ENCODE data around the gene PPP6C.
A peak's percentile ranks its signal among the peaks of the same experiment; 100 is the strongest.
"Not testable (repeated sequence)": the region's sequence is repeated elsewhere in the genome, so short reads cannot be mapped to it uniquely, and the experiment has no call there.

PPP6C gene

DNA sequence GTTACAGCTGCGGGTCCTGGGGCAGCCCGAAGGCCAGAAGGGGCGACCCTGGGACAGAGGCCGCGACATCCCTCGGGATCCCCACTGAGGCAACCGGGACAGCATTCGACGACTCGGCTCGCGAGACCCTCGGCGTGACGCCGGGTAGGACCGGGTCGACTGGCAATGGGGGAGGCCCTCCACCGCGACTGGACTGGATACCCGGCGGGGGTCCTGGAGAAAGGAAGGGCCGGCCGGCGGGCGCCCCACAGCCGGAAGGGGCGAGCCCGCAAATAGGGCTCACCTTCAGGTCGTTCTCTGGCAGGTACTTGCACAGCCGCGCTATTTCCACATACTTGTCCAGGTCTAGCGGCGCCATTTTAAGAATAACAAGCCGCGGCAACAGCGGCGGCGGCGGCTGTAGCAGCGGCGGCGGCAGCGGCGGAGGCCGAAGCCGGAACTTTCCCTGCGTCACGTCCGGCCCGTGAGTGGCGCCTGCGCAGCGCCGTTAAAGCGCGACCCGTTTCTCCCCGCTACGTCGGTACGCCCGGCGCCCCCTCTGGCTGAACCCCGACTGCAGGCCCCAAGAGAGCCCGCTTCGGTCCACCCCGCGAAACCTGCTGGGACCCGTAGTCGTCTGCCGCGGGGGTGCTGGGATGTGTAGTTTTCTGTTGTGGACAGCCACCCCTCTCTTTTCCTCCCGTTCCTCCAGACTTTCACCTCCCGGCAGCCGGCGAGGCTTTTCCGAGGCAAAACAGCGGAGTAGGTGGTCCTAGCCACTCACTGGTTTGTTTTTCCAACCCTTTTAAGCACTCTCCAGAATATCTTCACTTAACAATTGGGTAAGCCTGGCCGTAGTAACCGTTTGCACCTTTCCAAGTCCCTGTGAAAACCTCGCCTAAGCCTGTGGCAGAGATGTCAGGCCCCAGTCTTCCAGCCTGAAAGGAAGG, at the start of gene PPP6C:
TSS of gene PPP6C (minus strand) at position 443 of the 929 bp plus-strand sequence. CDS start at position 358, 85 bp downstream.
- Histone ChIP-seq H4K20me1 (ENCODE audit: insufficient read depth, low read length) (no peaks in the 10 kb centered on the region), H3K36me3 (ENCODE audit: insufficient read depth, low read length) (peaks cover 3% of the 10 kb centered on the region; the same call in 1 of the 2 replicates), H3K27ac (ENCODE audit: low read depth, low read length, poor library complexity, severe bottlenecking) (peak within 1 kb of the TSS; percentile 67), H3K27me3 (ENCODE audit: insufficient read depth, low read length) (no peaks in the 10 kb centered on the region), H3K9me2 (ENCODE audit: low read depth, low read length) (no peaks in the 10 kb centered on the region), H3K4me3 (ENCODE audit: low read depth, low read length, poor library complexity, severe bottlenecking) (peak within 1 kb of the TSS; percentile 89), H3K9ac (ENCODE audit: low read length) (peak within 1 kb of the TSS; percentile 91), H3K79me2 (ENCODE audit: insufficient read depth, low read length) (peaks cover 52% of the 10 kb centered on the region), H3K9me3 (ENCODE audit: low read length) (no peaks in the 10 kb centered on the region), H3K4me1 (ENCODE audit: insufficient read depth, low read length, severe bottlenecking) (peaks cover 31% of the 10 kb centered on the region), H3F3A (ENCODE audit: insufficient read depth, low read length) (no peaks in the 10 kb centered on the region), H3K4me2 (ENCODE audit: low read length) (peak within 1 kb of the TSS; percentile 100), H2AFZ (ENCODE audit: low read length) (peak within 1 kb of the TSS; percentile 77)
- no peak for TF ChIP-seq EZH2 (IDR thresholded peaks at IDR 0.05; ENCODE audit: borderline replicate concordance, low read length)
- TF ChIP-seq, protein P1, sequence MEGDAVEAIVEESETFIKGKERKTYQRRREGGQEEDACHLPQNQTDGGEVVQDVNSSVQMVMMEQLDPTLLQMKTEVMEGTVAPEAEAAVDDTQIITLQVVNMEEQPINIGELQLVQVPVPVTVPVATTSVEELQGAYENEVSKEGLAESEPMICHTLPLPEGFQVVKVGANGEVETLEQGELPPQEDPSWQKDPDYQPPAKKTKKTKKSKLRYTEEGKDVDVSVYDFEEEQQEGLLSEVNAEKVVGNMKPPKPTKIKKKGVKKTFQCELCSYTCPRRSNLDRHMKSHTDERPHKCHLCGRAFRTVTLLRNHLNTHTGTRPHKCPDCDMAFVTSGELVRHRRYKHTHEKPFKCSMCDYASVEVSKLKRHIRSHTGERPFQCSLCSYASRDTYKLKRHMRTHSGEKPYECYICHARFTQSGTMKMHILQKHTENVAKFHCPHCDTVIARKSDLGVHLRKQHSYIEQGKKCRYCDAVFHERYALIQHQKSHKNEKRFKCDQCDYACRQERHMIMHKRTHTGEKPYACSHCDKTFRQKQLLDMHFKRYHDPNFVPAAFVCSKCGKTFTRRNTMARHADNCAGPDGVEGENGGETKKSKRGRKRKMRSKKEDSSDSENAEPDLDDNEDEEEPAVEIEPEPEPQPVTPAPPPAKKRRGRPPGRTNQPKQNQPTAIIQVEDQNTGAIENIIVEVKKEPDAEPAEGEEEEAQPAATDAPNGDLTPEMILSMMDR (IDR thresholded peaks at IDR 0.05; ENCODE audit: low read length) = peak; percentile 68

DNA sequence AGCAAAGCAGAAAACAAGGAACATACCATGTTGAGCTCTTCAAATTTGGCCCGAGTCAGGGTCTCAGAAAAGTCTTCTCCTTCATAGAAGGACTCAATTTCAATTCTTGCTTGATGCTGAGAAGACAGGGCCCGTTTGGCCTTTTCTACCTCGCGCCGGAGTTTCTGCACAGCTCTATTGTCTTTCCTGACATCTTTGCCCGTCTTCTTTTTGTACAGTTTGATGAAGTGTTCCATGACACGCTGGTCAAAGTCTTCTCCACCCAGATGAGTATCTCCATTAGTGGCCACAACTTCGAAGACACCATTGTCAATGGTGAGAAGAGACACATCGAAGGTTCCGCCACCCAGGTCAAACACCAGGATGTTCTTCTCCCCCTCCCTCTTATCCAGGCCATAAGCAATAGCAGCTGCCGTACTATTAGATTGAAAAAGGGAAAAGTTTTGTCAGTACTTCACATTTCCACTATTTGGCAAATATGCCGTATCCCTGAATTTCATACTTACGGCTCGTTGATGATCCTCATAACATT, 49.4 kb upstream of the PPP6C start:
- H3K9me2 ChIP-seq (ENCODE audit: low read depth, low read length) = no peaks in the 10 kb centered on the region
- H3K9ac ChIP-seq (ENCODE audit: low read length) = peak overlapping the region; percentile 96; the same call in 1 of the 2 replicates
- H3K4me3 ChIP-seq (ENCODE audit: low read depth, low read length, poor library complexity, severe bottlenecking) = peak overlapping the region; percentile 95
- TF ChIP-seq, protein P1 (IDR thresholded peaks at IDR 0.05; ENCODE audit: low read length) = no peak
- no peak for TF ChIP-seq EZH2 (IDR thresholded peaks at IDR 0.05; ENCODE audit: borderline replicate concordance, low read length)
- peak overlapping the region; percentile 85 for H3K4me2 ChIP-seq (ENCODE audit: low read length)
- no peaks in the 10 kb centered on the region for H3K9me3 ChIP-seq (ENCODE audit: low read length)
- H4K20me1 ChIP-seq (ENCODE audit: insufficient read depth, low read length) = no peaks in the 10 kb centered on the region
- peaks cover 67% of the 10 kb centered on the region for H3K36me3 ChIP-seq (ENCODE audit: insufficient read depth, low read length)
- no peak overlapping the region for H3K27ac ChIP-seq (ENCODE audit: low read depth, low read length, poor library complexity, severe bottlenecking)
- H3K79me2 ChIP-seq (ENCODE audit: insufficient read depth, low read length) = peaks cover 31% of the 10 kb centered on the region
- no peak overlapping the region for H2AFZ ChIP-seq (ENCODE audit: low read length)
- H3K4me1 ChIP-seq (ENCODE audit: insufficient read depth, low read length, severe bottlenecking) = peaks cover 57% of the 10 kb centered on the region
- peaks cover 34% of the 10 kb centered on the region for H3F3A ChIP-seq (ENCODE audit: insufficient read depth, low read length)
- H3K27me3 ChIP-seq (ENCODE audit: insufficient read depth, low read length) = no peaks in the 10 kb centered on the region

DNA sequence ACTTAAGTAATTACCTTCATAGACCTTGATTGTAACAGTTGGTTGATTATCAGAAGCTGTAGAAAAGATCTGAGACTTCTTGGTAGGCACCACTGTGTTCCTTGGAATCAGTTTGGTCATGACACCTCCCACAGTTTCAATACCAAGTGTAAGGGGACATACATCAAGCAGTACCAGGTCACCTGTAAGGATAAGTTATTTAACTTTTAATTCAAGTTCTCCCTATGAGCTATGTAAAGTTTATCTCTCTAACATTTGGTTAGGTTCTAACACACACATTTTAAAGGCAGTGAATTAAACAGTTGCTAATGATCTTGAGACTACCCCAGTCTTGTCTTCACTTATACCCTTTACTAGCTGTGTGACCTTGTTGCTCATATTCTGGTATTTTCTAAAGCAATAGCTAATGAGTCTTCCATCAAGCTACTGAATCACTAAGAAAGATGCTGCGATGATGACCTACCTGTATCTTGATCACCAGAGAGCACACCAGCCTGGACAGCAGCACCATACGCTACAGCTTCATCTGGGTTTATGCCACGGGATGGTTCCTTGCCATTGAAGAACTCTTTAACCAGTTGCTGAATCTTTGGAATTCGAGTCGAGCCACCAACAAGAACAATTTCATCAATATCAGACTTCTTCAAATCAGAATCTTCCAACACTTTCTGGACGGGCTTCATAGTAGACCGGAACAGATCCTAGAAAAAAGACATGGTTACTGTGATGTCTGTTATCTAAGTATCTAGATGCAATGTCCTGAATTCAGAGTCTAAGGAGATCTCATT, 48.7 kb upstream of the PPP6C start:
- H4K20me1 ChIP-seq (ENCODE audit: insufficient read depth, low read length) = no peaks in the 10 kb centered on the region
- H3K9me3 ChIP-seq (ENCODE audit: low read length) = no peaks in the 10 kb centered on the region
- no peak overlapping the region for H2AFZ ChIP-seq (ENCODE audit: low read length)
- H3K27ac ChIP-seq (ENCODE audit: low read depth, low read length, poor library complexity, severe bottlenecking) = no peak overlapping the region
- peaks cover 31% of the 10 kb centered on the region for H3K79me2 ChIP-seq (ENCODE audit: insufficient read depth, low read length)
- H3K4me3 ChIP-seq (ENCODE audit: low read depth, low read length, poor library complexity, severe bottlenecking) = peak overlapping the region; percentile 95
- H3K27me3 ChIP-seq (ENCODE audit: insufficient read depth, low read length) = no peaks in the 10 kb centered on the region
- peaks cover 72% of the 10 kb centered on the region for H3K36me3 ChIP-seq (ENCODE audit: insufficient read depth, low read length)
- H3K4me1 ChIP-seq (ENCODE audit: insufficient read depth, low read length, severe bottlenecking) = peaks cover 57% of the 10 kb centered on the region
- TF ChIP-seq EZH2 (IDR thresholded peaks at IDR 0.05; ENCODE audit: borderline replicate concordance, low read length) = no peak
- TF ChIP-seq, protein P1 (IDR thresholded peaks at IDR 0.05; ENCODE audit: low read length) = no peak
- peak overlapping the region; percentile 85 for H3K4me2 ChIP-seq (ENCODE audit: low read length)
- H3K9ac ChIP-seq (ENCODE audit: low read length) = peak overlapping the region; percentile 96; the same call in 1 of the 2 replicates
- peaks cover 38% of the 10 kb centered on the region for H3F3A ChIP-seq (ENCODE audit: insufficient read depth, low read length)
- no peaks in the 10 kb centered on the region for H3K9me2 ChIP-seq (ENCODE audit: low read depth, low read length)

DNA sequence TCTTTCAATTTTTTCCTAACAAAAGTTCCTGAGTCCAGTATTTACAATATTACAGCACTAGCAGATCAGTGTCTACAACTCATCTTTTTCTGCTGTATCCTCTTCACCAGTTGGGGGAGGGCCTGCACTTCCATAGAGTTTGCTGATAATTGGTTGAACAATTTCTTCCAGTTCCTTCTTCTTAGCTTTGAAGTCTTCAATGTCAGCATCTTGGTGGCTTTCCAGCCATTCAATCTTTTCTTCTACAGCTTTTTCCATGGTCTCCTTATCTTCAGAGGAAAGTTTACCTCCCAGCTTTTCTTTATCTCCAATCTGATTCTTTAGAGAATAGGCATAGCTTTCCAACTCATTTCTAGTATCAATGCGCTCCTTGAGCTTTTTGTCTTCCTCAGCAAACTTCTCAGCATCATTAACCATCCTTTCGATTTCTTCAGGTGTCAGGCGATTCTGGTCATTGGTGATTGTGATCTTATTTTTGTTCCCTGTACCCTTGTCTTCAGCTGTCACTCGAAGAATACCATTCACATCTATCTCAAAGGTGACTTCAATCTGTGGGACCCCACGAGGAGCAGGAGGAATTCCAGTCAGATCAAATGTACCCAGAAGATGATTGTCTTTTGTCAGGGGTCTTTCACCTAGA, 47.0 kb upstream of the PPP6C start:
- H3K27ac ChIP-seq (ENCODE audit: low read depth, low read length, poor library complexity, severe bottlenecking); H3K9ac ChIP-seq (ENCODE audit: low read length): not testable (repeated sequence)

More for the DNA sequence above, 47.0 kb upstream of the PPP6C start:
- H3K36me3 ChIP-seq (ENCODE audit: insufficient read depth, low read length) = peaks cover 72% of the 10 kb centered on the region
- H3K9me2 ChIP-seq (ENCODE audit: low read depth, low read length); H4K20me1 ChIP-seq (ENCODE audit: insufficient read depth, low read length); H2AFZ ChIP-seq (ENCODE audit: low read length); H3K27me3 ChIP-seq (ENCODE audit: insufficient read depth, low read length); H3K9me3 ChIP-seq (ENCODE audit: low read length): not testable (repeated sequence)
- H3K4me1 ChIP-seq (ENCODE audit: insufficient read depth, low read length, severe bottlenecking) = peaks cover 49% of the 10 kb centered on the region
- peak overlapping the region; percentile 85 for H3K4me2 ChIP-seq (ENCODE audit: low read length)
- H3F3A ChIP-seq (ENCODE audit: insufficient read depth, low read length) = peaks cover 41% of the 10 kb centered on the region
- H3K4me3 ChIP-seq (ENCODE audit: low read depth, low read length, poor library complexity, severe bottlenecking) = peak overlapping the region; percentile 95
- H3K79me2 ChIP-seq (ENCODE audit: insufficient read depth, low read length) = peaks cover 31% of the 10 kb centered on the region
